ENCODE results near the gene CIAO2A.
A peak's percentile ranks its signal among the peaks of the same experiment; 100 is the strongest.

Gene CIAO2A

GRCh38 chr15:64051407-64052259 lies 42.0 kb downstream of the CIAO2A start:
- peak overlapping the region; percentile 61 for H3K27ac ChIP-seq
- no peak for TF ChIP-seq CTCF (conservative IDR thresholded peaks at IDR 0.05)

GRCh38 chr15:64051093-64051402 lies 42.6 kb downstream of the CIAO2A start:
- no peak for TF ChIP-seq CTCF (conservative IDR thresholded peaks at IDR 0.05)
- peak overlapping the region; percentile 61 for H3K27ac ChIP-seq

- peak overlapping the region; percentile 61 for H3K27ac ChIP-seq
- no peak for TF ChIP-seq CTCF (conservative IDR thresholded peaks at IDR 0.05)
These were observed 43.2 kb downstream of the CIAO2A start for GRCh38 chr15:64050281-64051092.

GRCh38 chr15:64048781-64049460 lies 44.7 kb downstream of the CIAO2A start:
- TF ChIP-seq CTCF (conservative IDR thresholded peaks at IDR 0.05), result no peak

GRCh38 chr15:64046421-64047153 lies 47.1 kb downstream of the CIAO2A start, which contains the start of gene DAPK2:
DAPK2 (minus strand) TSS chr15:64046485; CDS start chr15:64040261, 6,224 bp downstream.
- peak; percentile 94 for TF ChIP-seq CTCF (conservative IDR thresholded peaks at IDR 0.05)
- peak within 1 kb of the TSS; percentile 64; the same call in 1 of the 2 replicates for H3K27ac ChIP-seq

More at GRCh38 chr15:64048781-64049460, 44.7 kb downstream of the CIAO2A start:
- no peak overlapping the region for H3K27ac ChIP-seq

- no peak for TF ChIP-seq CTCF (conservative IDR thresholded peaks at IDR 0.05)
- H3K27ac ChIP-seq, result peak overlapping the region; percentile 64; the same call in 1 of the 2 replicates
These were observed 47.7 kb downstream of the CIAO2A start for GRCh38 chr15:64045774-64046420.

Data from VCaP (cell line).